Ecto neural progenitor cell (in vitro differentiated cells): ENCODE results near the gene REXO2.

Source experiments
- DNase-seq: peaks from one replicate; pipeline ENCODE4 v3.0.0-alpha.2; 2018; ENCODE audit warnings: low spot score

REXO2 gene

GRCh38 chr11:114440971-114441763 lies 1.9 kb downstream of the REXO2 start:
- no peak for DNase-seq

GRCh38 chr11:114441921-114442320 lies 2.7 kb downstream of the REXO2 start:
- no peak for DNase-seq

- no peak for DNase-seq
These were observed 3.3 kb downstream of the REXO2 start for GRCh38 chr11:114442536-114442935.

DNA sequence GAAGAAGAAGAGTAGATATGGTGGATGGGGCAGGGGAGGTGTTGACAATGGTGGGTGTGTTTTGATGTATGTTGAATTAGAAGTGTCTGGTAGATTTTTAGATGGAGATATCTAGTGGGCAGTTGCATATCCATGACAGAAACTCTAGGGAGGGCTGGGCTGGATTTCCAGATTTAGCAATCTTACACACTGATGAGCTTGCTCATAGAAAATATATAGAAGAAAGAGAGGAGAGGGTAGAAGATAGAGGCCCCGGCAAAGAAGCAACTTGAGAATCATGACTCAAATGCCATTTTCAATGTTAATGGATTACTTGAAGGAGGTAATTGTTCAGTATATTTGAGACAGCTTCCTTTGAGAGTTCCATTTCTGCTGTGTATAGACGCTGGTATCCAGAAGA lies 8.2 kb downstream of the REXO2 start:
- no peak for DNase-seq

DNA sequence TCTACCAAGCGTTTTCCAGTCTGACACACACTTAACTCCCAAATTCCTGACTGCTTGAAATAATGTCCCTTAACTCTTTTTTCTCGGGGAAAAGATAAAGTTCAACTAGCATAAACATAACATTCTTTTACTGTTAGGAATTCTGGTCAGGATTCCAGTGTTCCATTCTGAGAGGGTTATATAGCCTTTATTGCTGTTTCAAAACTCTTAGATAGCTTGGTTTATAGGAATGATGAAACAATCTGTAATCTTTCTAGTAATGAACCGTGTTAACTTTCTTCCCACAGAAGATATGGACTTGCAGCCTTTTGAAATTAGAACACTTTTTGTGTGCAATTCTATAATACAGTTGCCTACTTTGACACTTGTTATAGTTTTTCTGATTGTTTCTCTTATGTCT lies 8.6 kb downstream of the REXO2 start:
- no peak for DNase-seq

GRCh38 chr11:114448749-114449482 lies 9.6 kb downstream of the REXO2 start:
- no peak for DNase-seq

GRCh38 chr11:114449845-114450244 lies 10.6 kb downstream of the REXO2 start:
- no peak for DNase-seq

DNA sequence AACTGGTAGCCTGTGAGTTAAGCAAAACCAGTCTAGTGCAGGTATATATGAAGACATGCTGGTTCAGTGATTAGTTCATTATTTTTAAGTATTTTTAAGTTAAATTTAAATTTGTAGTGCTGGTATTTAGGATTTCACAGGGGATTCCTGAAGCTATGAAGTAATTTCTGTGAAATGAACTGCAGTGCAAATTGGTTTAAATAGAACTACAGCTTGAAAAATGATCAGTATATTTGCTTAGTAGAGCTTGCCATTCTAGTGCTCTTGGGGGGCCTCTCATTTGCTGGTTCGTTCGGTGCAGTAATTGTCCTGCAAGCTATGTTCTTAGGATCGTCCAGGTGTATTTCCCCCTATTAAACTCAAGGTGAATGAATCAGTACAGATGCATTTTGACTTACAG lies 13.1 kb downstream of the REXO2 start:
- no peak for DNase-seq

DNA sequence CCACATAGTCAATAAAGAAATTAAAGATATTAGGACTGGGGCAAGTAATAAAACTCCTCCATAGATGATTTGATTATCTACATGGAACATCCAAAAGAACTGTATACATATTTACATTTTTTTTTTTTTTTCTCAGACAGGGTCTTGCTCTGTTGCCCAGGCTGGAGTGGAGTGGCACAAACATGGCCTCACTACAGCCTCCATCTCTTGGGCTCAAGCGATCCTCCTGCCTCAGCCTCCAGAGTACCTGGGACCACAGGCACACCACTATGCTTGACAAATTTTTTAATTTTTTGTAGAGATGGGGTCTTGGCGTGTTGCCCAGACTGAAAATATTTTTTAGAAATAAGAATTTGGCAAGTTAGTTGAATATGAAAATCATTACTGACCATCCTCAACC lies 24.7 kb downstream of the REXO2 start:
- no peak for DNase-seq

- no peak for DNase-seq
These were observed 27.5 kb downstream of the REXO2 start for GRCh38 chr11:114466742-114467141.

- DNase-seq: no peak
These were observed 33.4 kb downstream of the REXO2 start for GRCh38 chr11:114472661-114473060.

- DNase-seq: no peak
These were observed 38.7 kb downstream of the REXO2 start for GRCh38 chr11:114478001-114478410.

- DNase-seq: no peak
These were observed 39.5 kb downstream of the REXO2 start for GRCh38 chr11:114478768-114479167.

GRCh38 chr11:114479331-114479730 lies 40.1 kb downstream of the REXO2 start:
- DNase-seq: no peak

DNA sequence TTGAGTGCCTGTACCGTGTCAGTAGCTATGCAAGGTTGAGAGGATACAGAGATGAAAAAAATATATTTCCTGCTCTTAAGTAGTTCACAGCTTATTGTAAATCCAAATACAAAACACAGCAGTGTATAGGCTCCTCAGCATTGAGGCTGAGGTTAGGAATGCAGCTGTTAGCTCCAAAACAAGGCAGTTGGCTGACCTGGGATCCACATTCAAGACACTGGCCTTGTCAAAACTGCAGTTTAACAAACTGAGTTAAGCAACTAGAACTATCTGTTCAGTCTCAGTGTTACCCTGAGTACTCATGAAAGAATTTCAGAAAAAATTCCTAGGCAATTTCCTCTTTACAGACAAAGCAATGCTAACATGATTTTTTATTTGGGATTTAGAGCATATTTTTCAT lies 42.8 kb downstream of the REXO2 start:
- no peak for DNase-seq

- no peak for DNase-seq
These were observed 44.7 kb downstream of the REXO2 start for GRCh38 chr11:114483929-114484328.

DNA sequence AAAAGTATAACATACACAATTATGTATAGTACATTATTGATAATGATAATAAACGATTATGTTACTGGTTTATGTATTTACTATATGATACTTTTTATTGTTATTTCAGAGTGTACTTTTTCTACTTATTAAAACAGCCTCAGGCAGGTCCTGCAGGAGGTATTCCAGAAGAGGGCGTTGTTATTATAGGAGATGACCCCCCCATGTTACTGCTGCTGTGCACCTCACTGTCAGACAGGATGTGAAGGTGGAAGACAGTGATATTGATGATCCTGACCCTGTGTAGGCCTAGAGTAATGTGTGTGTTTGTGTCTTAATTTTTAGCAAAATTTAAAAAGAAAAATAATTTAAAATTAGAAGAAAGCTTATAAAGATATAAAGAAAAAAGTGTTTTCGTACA lies 57.6 kb downstream of the REXO2 start:
- DNase-seq: no peak

DNA sequence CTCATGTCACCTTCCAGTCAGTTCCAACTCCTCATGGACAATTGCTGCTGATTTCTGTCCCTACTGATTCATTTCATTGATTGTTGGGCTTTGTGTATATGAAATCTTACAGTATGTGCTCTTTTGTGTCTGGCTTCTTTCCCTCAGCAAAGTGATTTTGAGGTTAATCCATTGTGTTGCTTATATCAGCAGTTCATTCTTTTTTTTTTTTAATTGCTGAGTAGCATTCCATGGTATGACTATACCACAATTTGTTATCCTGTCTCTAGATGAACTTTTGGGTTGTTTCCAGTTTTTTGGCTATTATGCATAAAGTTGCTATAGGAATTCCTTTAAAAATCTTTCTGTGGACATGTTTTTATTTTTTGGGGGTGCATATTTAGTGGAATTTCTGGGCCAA lies 60.5 kb downstream of the REXO2 start:
- no peak for DNase-seq
